ENCODE results near the gene TBR1.

DNA sequence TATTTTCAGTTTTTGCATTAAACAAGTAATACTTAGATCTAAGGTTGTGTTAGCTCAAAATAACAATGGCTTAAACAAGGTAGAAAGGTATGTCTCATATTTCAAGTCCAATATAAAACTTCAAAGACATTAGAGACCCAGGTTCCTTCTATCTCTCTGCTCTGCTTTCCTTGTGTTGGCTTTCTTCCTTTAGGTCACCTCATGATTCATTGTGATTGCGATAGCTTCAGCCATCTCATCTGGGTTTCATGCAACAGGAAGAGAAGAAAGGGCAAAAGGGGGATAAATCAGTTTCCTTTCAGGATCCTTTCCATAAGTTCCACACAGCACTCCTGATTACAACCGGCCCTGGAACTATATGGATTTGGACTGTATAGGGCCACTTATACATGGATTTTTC, 16.0 kb upstream of the TBR1 start:
- TF ChIP-seq, protein P1, sequence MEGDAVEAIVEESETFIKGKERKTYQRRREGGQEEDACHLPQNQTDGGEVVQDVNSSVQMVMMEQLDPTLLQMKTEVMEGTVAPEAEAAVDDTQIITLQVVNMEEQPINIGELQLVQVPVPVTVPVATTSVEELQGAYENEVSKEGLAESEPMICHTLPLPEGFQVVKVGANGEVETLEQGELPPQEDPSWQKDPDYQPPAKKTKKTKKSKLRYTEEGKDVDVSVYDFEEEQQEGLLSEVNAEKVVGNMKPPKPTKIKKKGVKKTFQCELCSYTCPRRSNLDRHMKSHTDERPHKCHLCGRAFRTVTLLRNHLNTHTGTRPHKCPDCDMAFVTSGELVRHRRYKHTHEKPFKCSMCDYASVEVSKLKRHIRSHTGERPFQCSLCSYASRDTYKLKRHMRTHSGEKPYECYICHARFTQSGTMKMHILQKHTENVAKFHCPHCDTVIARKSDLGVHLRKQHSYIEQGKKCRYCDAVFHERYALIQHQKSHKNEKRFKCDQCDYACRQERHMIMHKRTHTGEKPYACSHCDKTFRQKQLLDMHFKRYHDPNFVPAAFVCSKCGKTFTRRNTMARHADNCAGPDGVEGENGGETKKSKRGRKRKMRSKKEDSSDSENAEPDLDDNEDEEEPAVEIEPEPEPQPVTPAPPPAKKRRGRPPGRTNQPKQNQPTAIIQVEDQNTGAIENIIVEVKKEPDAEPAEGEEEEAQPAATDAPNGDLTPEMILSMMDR (IDR thresholded peaks at IDR 0.05), result no peak
- TF ChIP-seq POLR2AphosphoS5 (IDR thresholded peaks at IDR 0.05), result no peak
